Activated CD4-positive, alpha-beta T cell treated with anti-CD3 and anti-CD28 coated beads, Interleukin-2, Interleukin-6, amounts not matched to agents 100 ng/mL and 50 ng/mL, durations not matched to agents 16 hours and 8 hours (primary cell): Measurements from ENCODE around the gene CRHR1.
A peak's percentile ranks its signal among the peaks of the same experiment; 100 is the strongest.
"Not testable (repeated sequence)": the region's sequence is repeated elsewhere in the genome, so short reads cannot be mapped to it uniquely, and the experiment has no call there.

ENCODE experiments used
- DNase-seq: peaks from one replicate; pipeline ENCODE4 v3.0.0-alpha.2; 2020

The CRHR1 gene

GRCh38 chr17:45784293-45784740 lies at the start of gene CRHR1:
Gene CRHR1 (plus strand): TSS chr17:45784320. CDS start chr17:45784545, 225 bp downstream.
- DNase-seq = no peak

- DNase-seq = no peak
These were observed 49.5 kb upstream of the CRHR1 start for GRCh38 chr17:45734598-45734997.

GRCh38 chr17:45735488-45735887 lies 48.6 kb upstream of the CRHR1 start:
- no peak for DNase-seq

GRCh38 chr17:45739786-45740185 lies 44.3 kb upstream of the CRHR1 start:
- DNase-seq = no peak

GRCh38 chr17:45740553-45741330 lies 43.4 kb upstream of the CRHR1 start:
- DNase-seq = peak; percentile 39

GRCh38 chr17:45742251-45742650 lies 41.9 kb upstream of the CRHR1 start:
- DNase-seq = no peak

- DNase-seq = no peak
These were observed 40.3 kb upstream of the CRHR1 start for GRCh38 chr17:45743626-45744326.

GRCh38 chr17:45744826-45745225 lies 39.3 kb upstream of the CRHR1 start:
- DNase-seq = not testable (repeated sequence)

GRCh38 chr17:45745601-45746494 lies 38.3 kb upstream of the CRHR1 start:
- no peak for DNase-seq

GRCh38 chr17:45747911-45748310 lies 36.2 kb upstream of the CRHR1 start:
- no peak for DNase-seq

GRCh38 chr17:45748731-45749310 lies 35.3 kb upstream of the CRHR1 start:
- DNase-seq = no peak

GRCh38 chr17:45749831-45750335 lies 34.2 kb upstream of the CRHR1 start:
- no peak for DNase-seq

GRCh38 chr17:45750779-45751440 lies 33.2 kb upstream of the CRHR1 start:
- DNase-seq = no peak

- no peak for DNase-seq
These were observed 32.7 kb upstream of the CRHR1 start for GRCh38 chr17:45751466-45751865.

- DNase-seq = no peak
These were observed 31.9 kb upstream of the CRHR1 start for GRCh38 chr17:45752246-45752645.

GRCh38 chr17:45753645-45754225 lies 30.4 kb upstream of the CRHR1 start:
- DNase-seq = no peak

GRCh38 chr17:45755050-45755449 lies 29.1 kb upstream of the CRHR1 start:
- DNase-seq = no peak

GRCh38 chr17:45756266-45756991 lies 27.7 kb upstream of the CRHR1 start:
- no peak for DNase-seq

- no peak for DNase-seq
These were observed 26.5 kb upstream of the CRHR1 start for GRCh38 chr17:45757431-45758218.

- DNase-seq = no peak
These were observed 25.6 kb upstream of the CRHR1 start for GRCh38 chr17:45758544-45758943.
